Gastrocnemius medialis (tissue), 4 donors: Measurements from ENCODE around the gene OPCML.

Source experiments
- POLR2A ChIP-seq, 2 donors: fragments of 450-650 bp; IDR thresholded peaks; one replicate each; pipeline ENCODE4 v1.6.1; 2017; ENCODE audit warnings: antibody characterized with exemption in 2 of 2, mild to moderate bottlenecking in 2 of 2, moderate library complexity in 2 of 2
- TF ChIP-seq, protein P1 (sequence below), 5 experiments: fragments of 450-650 bp in 3 of 5; fragments of 200-600 bp in 2 of 5; sonication (generic) in 2 of 5; IDR thresholded peaks in 4 of 5; conservative IDR thresholded peaks in 1 of 5; 1 replicate in 4 of 5; 2 replicates in 1 of 5; pipeline ENCODE4 v1.5.1; 2016 to 2019; ENCODE audit warnings: antibody characterized with exemption in 5 of 5, mild to moderate bottlenecking in 3 of 5, moderate library complexity in 3 of 5

GRCh38 chr11:132519241-132519815 lies 1013.0 kb downstream of the OPCML start:
- no peak for TF ChIP-seq POLR2A (IDR thresholded peaks at IDR 0.05)
- TF ChIP-seq, protein P1, sequence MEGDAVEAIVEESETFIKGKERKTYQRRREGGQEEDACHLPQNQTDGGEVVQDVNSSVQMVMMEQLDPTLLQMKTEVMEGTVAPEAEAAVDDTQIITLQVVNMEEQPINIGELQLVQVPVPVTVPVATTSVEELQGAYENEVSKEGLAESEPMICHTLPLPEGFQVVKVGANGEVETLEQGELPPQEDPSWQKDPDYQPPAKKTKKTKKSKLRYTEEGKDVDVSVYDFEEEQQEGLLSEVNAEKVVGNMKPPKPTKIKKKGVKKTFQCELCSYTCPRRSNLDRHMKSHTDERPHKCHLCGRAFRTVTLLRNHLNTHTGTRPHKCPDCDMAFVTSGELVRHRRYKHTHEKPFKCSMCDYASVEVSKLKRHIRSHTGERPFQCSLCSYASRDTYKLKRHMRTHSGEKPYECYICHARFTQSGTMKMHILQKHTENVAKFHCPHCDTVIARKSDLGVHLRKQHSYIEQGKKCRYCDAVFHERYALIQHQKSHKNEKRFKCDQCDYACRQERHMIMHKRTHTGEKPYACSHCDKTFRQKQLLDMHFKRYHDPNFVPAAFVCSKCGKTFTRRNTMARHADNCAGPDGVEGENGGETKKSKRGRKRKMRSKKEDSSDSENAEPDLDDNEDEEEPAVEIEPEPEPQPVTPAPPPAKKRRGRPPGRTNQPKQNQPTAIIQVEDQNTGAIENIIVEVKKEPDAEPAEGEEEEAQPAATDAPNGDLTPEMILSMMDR (IDR thresholded peaks at IDR 0.05 in 4 of 5, conservative IDR thresholded peaks at IDR 0.05 in 1 of 5), result no peak
